Nephron (organoid): ENCODE measurements around the gene TRAPPC3.

ENCODE experiments used
- H3K27ac Mint-ChIP-seq, 3 experiments: 2 replicates each; pipeline ENCODE4 v1.8.0; 2020; ENCODE audit warnings: mixed read lengths in 3 of 3, mild to moderate bottlenecking in 2 of 3, moderate library complexity in 1 of 3
- H3K27me3 Mint-ChIP-seq: 2 replicates; pipeline ENCODE4 v1.8.0; 2021; ENCODE audit warnings: low read depth, mild to moderate bottlenecking, moderate library complexity, mixed read lengths
- H3K36me3 Mint-ChIP-seq: 2 replicates; pipeline ENCODE4 v1.8.0; 2020; ENCODE audit warnings: low read depth, mixed read lengths
- H3K4me1 Mint-ChIP-seq: 2 replicates; pipeline ENCODE4 v1.8.0; 2020; ENCODE audit warnings: mixed read lengths
- H3K4me3 Mint-ChIP-seq, 3 experiments: 2 replicates each; pipeline ENCODE4 v1.8.0; 2020; ENCODE audit warnings: mild to moderate bottlenecking in 3 of 3, mixed read lengths in 3 of 3, moderate library complexity in 2 of 3
- H3K9me3 Mint-ChIP-seq: 2 replicates; pipeline ENCODE4 v1.8.0; 2020; ENCODE audit warnings: mixed read lengths
- CTCF ChIP-seq, 3 experiments: fragments of 200-600 bp; sonication (generic); IDR thresholded peaks; one replicate each; pipeline ENCODE4 v1.5.0; 2021; ENCODE audit warnings: antibody characterized with exemption in 3 of 3; ENCODE audit not compliant: unreplicated experiment in 3 of 3

TRAPPC3 gene

GRCh38 chr1:36150296-36151133 lies 1.2 kb upstream of the TRAPPC3 start:
- no peak for TF ChIP-seq CTCF (IDR thresholded peaks at IDR 0.05; ENCODE audit: unreplicated experiment in 3 of 3)
- H3K36me3 Mint-ChIP-seq: peaks cover 10% of the 10 kb centered on the region
- H3K4me3 Mint-ChIP-seq: peak overlapping the region; percentile 95 to 99 (median 97)
- peak overlapping the region; percentile 88 to 99 (median 93) for H3K27ac Mint-ChIP-seq
- peaks cover 64% of the 10 kb centered on the region for H3K4me1 Mint-ChIP-seq
- H3K9me3 Mint-ChIP-seq: no peaks in the 10 kb centered on the region
- peaks cover 3% of the 10 kb centered on the region for H3K27me3 Mint-ChIP-seq

- Mint-ChIP-seq H3K27ac (peak overlapping the region; percentile 88 to 99 (median 93)), H3K36me3 (peaks cover 10% of the 10 kb centered on the region), H3K4me3 (peak overlapping the region; percentile 95 to 99 (median 97)), H3K4me1 (peaks cover 64% of the 10 kb centered on the region), H3K27me3 (peaks cover 3% of the 10 kb centered on the region), H3K9me3 (no peaks in the 10 kb centered on the region)
- no peak for TF ChIP-seq CTCF (IDR thresholded peaks at IDR 0.05; ENCODE audit: unreplicated experiment in 3 of 3)
Observed at GRCh38 chr1:36149973-36150295, 648 bp upstream of the TRAPPC3 start.

- Mint-ChIP-seq H3K9me3 (no peaks in the 10 kb centered on the region), H3K4me1 (peaks cover 53% of the 10 kb centered on the region), H3K27ac (peak overlapping the region; percentile 88 to 99 (median 93)), H3K36me3 (peaks cover 14% of the 10 kb centered on the region), H3K4me3 (peak overlapping the region; percentile 95 to 99 (median 97)), H3K27me3 (peaks cover 3% of the 10 kb centered on the region)
- TF ChIP-seq CTCF (IDR thresholded peaks at IDR 0.05; ENCODE audit: unreplicated experiment in 3 of 3): no peak
Observed at GRCh38 chr1:36148821-36149236, 457 bp downstream of the TRAPPC3 start.

GRCh38 chr1:36144413-36144812 lies 4.9 kb downstream of the TRAPPC3 start:
- Mint-ChIP-seq H3K27ac (no peak overlapping the region), H3K9me3 (no peaks in the 10 kb centered on the region), H3K4me1 (peaks cover 21% of the 10 kb centered on the region), H3K4me3 (peak overlapping the region in 1 of 3 experiments; percentile 32), H3K36me3 (peaks cover 25% of the 10 kb centered on the region), H3K27me3 (no peaks in the 10 kb centered on the region)
- no peak for TF ChIP-seq CTCF (IDR thresholded peaks at IDR 0.05; ENCODE audit: unreplicated experiment in 3 of 3)

GRCh38 chr1:36143424-36143823 lies 5.9 kb downstream of the TRAPPC3 start:
- Mint-ChIP-seq H3K27me3 (no peaks in the 10 kb centered on the region), H3K27ac (no peak overlapping the region), H3K4me3 (no peak overlapping the region), H3K36me3 (peaks cover 29% of the 10 kb centered on the region), H3K4me1 (peaks cover 13% of the 10 kb centered on the region), H3K9me3 (no peaks in the 10 kb centered on the region)
- TF ChIP-seq CTCF (IDR thresholded peaks at IDR 0.05; ENCODE audit: unreplicated experiment in 3 of 3): no peak

GRCh38 chr1:36142121-36142520 lies 7.2 kb downstream of the TRAPPC3 start:
- Mint-ChIP-seq H3K9me3 (no peaks in the 10 kb centered on the region), H3K4me1 (peaks cover 6% of the 10 kb centered on the region), H3K27ac (no peak overlapping the region), H3K36me3 (peaks cover 34% of the 10 kb centered on the region), H3K4me3 (no peak overlapping the region), H3K27me3 (no peaks in the 10 kb centered on the region)
- no peak for TF ChIP-seq CTCF (IDR thresholded peaks at IDR 0.05; ENCODE audit: unreplicated experiment in 3 of 3)
